Endothelial cell of umbilical vein (primary cell): ENCODE measurements around the gene ALDH2. TPM values are rescaled to one million over a fixed set of nuclear protein-coding genes. Genes with fewer than 3 reads are reported as not detected.
"Not testable (repeated sequence)": the region's sequence is repeated elsewhere in the genome, so short reads cannot be mapped to it uniquely, and the experiment has no call there.

ENCODE experiments used
- BruUV-seq: library from RNA; stranded (reverse); fragments of 400-500 nt; replicated peaks from 2 replicates; lab custom pipeline; 2021; lab: Mats Ljungman, UMichigan
- CTCF ChIA-PET: fragments of 300-600, 350-600 bp; sonication (Branson Sonifier 250); formaldehyde crosslinking; loops from one replicate; lab custom pipeline; 2021; ENCODE audit warnings: antibody characterized with exemption, inconsistent platforms; lab: Charles Lee
- POLR2A ChIA-PET: fragments of 300-600, 350-600 bp; sonication (Branson Sonifier 250); formaldehyde crosslinking; loops from one replicate; lab custom pipeline; 2021; ENCODE audit warnings: antibody characterized with exemption, inconsistent platforms; lab: Charles Lee
- DNase-seq: peaks from one replicate; pipeline ENCODE4 v3.0.0-alpha.2; 2011; ENCODE audit warnings: low read depth, low spot score
- FAIRE-seq: peaks from 2 replicates; lab custom pipeline; 2011; peaks lifted over from hg19 to GRCh38; lab: Jason Lieb, UNC
- H2AFZ ChIP-seq: 2 replicates; pipeline ENCODE4 v1.6.0; 2012; ENCODE audit warnings: low read depth, low read length, control low read depth, inconsistent platforms
- H3K27ac ChIP-seq: 2 replicates; pipeline ENCODE4 v1.5.1; 2011; ENCODE audit warnings: low read depth, mild to moderate bottlenecking, control low read depth, low read length, moderate library complexity; ENCODE audit not compliant: insufficient read depth
- H3K27me3 ChIP-seq, 2 experiments: 2 replicates each; pipeline versions ENCODE4 v1.6.0 to v1.6.1; 2011; ENCODE audit warnings: low read length in 2 of 2, mixed read lengths in 1 of 2; ENCODE audit not compliant: control insufficient read depth in 2 of 2, insufficient read depth in 2 of 2
- H3K36me3 ChIP-seq, 2 experiments: 2 replicates in 1 of 2; 3 replicates in 1 of 2; pipeline ENCODE4 v1.5.1; 2011; ENCODE audit warnings: low read length in 2 of 2, mild to moderate bottlenecking in 1 of 2, moderate library complexity in 1 of 2; ENCODE audit not compliant: control insufficient read depth in 2 of 2, insufficient read depth in 2 of 2; ENCODE audit errors: extremely low read depth in 1 of 2
- H3K4me1 ChIP-seq: 3 replicates; pipeline ENCODE4 v1.5.1; 2011; ENCODE audit warnings: mild to moderate bottlenecking, low read length; ENCODE audit not compliant: control insufficient read depth, insufficient read depth; ENCODE audit errors: extremely low read depth
- H3K4me2 ChIP-seq: 2 replicates; pipeline ENCODE4 v1.6.1; 2011; ENCODE audit warnings: low read length, control low read depth, mixed read lengths; ENCODE audit not compliant: insufficient read depth
- H3K4me3 ChIP-seq, 3 experiments: fragments of 200-600 bp in 1 of 3; sonication (generic), shearing (Covaris generic) in 1 of 3; replicated peaks in 1 of 3; 2 replicates each; pipeline ENCODE4 v1.5.1; 2011 to 2016; ENCODE audit warnings: control low read depth in 3 of 3, low read length in 3 of 3, mild to moderate bottlenecking in 2 of 3, inconsistent platforms in 1 of 3, low read depth in 1 of 3, moderate library complexity in 1 of 3; ENCODE audit not compliant: insufficient read depth in 1 of 3
- H3K79me2 ChIP-seq: 2 replicates; pipeline ENCODE4 v1.6.0; 2012; ENCODE audit warnings: low read length, inconsistent platforms; ENCODE audit not compliant: control insufficient read depth, insufficient read depth
- H3K9ac ChIP-seq: replicated peaks from 2 replicates; pipeline ENCODE3; 2011; ENCODE audit warnings: low read length, control low read depth; ENCODE audit not compliant: insufficient read depth; ENCODE audit errors: extremely low read depth
- H3K9me1 ChIP-seq: replicated peaks from 3 replicates; pipeline ENCODE4 v1.6.0; 2011; ENCODE audit warnings: mild to moderate bottlenecking, low read length; ENCODE audit not compliant: control insufficient read depth, insufficient read depth; ENCODE audit errors: extremely low read depth
- H3K9me3 ChIP-seq: replicated peaks from 2 replicates; pipeline ENCODE4 v1.5.1; 2012; ENCODE audit warnings: low read length, inconsistent platforms; ENCODE audit not compliant: control insufficient read depth, insufficient read depth
- H4K20me1 ChIP-seq: replicated peaks from 2 replicates; pipeline ENCODE3; 2011; ENCODE audit warnings: mild to moderate bottlenecking, low read length; ENCODE audit not compliant: control insufficient read depth, insufficient read depth; ENCODE audit errors: extremely low read depth
- GATA2 ChIP-seq: IDR thresholded peaks from 2 replicates; pipeline ENCODE4 v1.7.0; 2011; ENCODE audit warnings: low read depth, mild to moderate bottlenecking, moderate library complexity, mixed read lengths, low read length; ENCODE audit not compliant: insufficient read length, insufficient read depth
- JUN ChIP-seq: IDR thresholded peaks from 2 replicates; pipeline ENCODE4 v1.6.1; 2011; ENCODE audit warnings: borderline replicate concordance, low read depth; ENCODE audit not compliant: insufficient read length, insufficient read depth
- MYC ChIP-seq: IDR thresholded peaks from one replicate; pipeline ENCODE4 v1.6.1; 2011; ENCODE audit warnings: mild to moderate bottlenecking, low read depth, low read length
- POLR2A ChIP-seq: IDR thresholded peaks from 2 replicates; pipeline ENCODE4 v1.6.1; 2012; ENCODE audit warnings: low read depth, mild to moderate bottlenecking, control low read depth, low read length
- dilution Hi-C: fragments of 300-500 bp; cut with MboI; formaldehyde crosslinking; loops from one replicate; pipeline ENCODE4 v1.15.0; 2019; ENCODE audit warnings: low sequenced_read_pairs; ENCODE audit not compliant: extremely low pct_ligation_motif_present
- intact Hi-C: fragments of 100-400 bp; cut with micrococcal nuclease; formaldehyde crosslinking; loops from one replicate; pipeline ENCODE4 v1.10.0; 2022
- polyA plus RNA-seq, 4 experiments: library from polyadenylated mRNA; depleted of rRNA in 3 of 4; stranded (reverse) in 3 of 4; unstranded in 1 of 4; fragments of >200 nt; gene quantifications; 2 replicates each; pipeline versions ENCODE4 v1.2.1 to v1.2.3, GENCODE V29; 2011 to 2012; ENCODE audit warnings: missing spikeins in 1 of 4
- total RNA-seq: library from RNA; stranded (reverse); gene quantifications from 2 replicates; pipeline ENCODE4 v1.2.3, GENCODE V29; 2021
- TF ChIP-seq, protein P1 (sequence below), 2 donors: IDR thresholded peaks; 1 replicate in 1 of 2; 2 replicates in 1 of 2; pipeline ENCODE4 v1.5.1; 2011; ENCODE audit warnings: low read length in 2 of 2, mild to moderate bottlenecking in 2 of 2, moderate library complexity in 2 of 2, control low read depth in 1 of 2, inconsistent platforms in 1 of 2, low read depth in 1 of 2; ENCODE audit not compliant: insufficient read depth in 1 of 2; ENCODE audit errors: extremely low read depth in 1 of 2

The ALDH2 gene
- total and polyA plus RNA-seq, 2 donors (not counting 3 experiments of a cell fraction or from before 2014, with no cell fraction given) = 69.5 to 86.5 TPM

DNA sequence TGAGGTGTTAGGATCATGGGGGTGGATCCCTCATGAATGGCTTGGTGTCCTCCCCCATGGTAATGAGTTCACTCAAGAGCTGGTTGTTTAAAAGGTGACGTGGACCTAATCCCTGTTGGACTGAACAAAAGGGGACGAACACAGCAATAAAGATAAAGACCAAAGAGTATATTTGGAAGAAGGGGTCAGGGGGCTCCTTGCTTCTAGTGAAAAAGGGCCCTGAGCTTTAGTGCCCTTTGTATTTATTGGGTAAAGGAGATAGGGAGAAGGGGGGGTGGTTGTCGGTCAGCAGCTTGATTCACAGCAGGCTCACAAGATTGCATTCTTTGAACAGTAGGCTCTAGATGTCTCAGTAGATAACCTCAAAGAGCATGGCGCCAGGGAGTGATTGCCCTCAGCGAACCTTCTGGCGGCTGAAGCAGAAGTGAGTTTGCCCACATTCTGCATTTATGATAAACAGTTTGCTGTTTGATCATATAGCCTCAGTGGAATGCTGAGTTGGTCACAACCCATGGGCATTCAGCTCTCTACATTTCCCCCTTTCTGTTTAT is 49.4 kb downstream of the ALDH2 start:
- H3K9ac ChIP-seq = no peak overlapping the region
- ChIA-PET POLR2A (interaction anchor here (0.6 kb wide), 1 partner anchor 65 kb away, joined by 7 read pairs; no protein-coding TSS in a partner anchor), CTCF (interaction anchor here (1.3 to 5.5 kb wide), 2 partner anchors 61 to 123 kb away, joined by 3 to 262 read pairs; no protein-coding TSS in a partner anchor)
- dilution Hi-C loops (loop anchor here (25.0 kb wide), 1 partner anchor 129 kb away; the partner anchor contains the start of genes ACAD10 and BRAP), intact Hi-C loops (no loop called here)
- DNase-seq (no peak), FAIRE-seq (no peak)
- H3K27me3 ChIP-seq = peaks cover 7 to 9% of the 10 kb centered on the region in 2 experiments
- no peak overlapping the region for H3K27ac ChIP-seq
- H3K4me1 ChIP-seq = no peaks in the 10 kb centered on the region
- no peaks in the 10 kb centered on the region for H3K9me1 ChIP-seq
- BruUV-seq = no TSS peak
- no peaks in the 10 kb centered on the region for H3K79me2 ChIP-seq
- no peaks in the 10 kb centered on the region for H3K9me3 ChIP-seq
- no peak overlapping the region for H3K4me3 ChIP-seq
- no peak overlapping the region for H2AFZ ChIP-seq
- no peaks in the 10 kb centered on the region for H3K36me3 ChIP-seq
- H4K20me1 ChIP-seq = no peaks in the 10 kb centered on the region
- TF ChIP-seq MYC (no peak), POLR2A (no peak), GATA2 (no peak), JUN (no peak)
- TF ChIP-seq, protein P1, sequence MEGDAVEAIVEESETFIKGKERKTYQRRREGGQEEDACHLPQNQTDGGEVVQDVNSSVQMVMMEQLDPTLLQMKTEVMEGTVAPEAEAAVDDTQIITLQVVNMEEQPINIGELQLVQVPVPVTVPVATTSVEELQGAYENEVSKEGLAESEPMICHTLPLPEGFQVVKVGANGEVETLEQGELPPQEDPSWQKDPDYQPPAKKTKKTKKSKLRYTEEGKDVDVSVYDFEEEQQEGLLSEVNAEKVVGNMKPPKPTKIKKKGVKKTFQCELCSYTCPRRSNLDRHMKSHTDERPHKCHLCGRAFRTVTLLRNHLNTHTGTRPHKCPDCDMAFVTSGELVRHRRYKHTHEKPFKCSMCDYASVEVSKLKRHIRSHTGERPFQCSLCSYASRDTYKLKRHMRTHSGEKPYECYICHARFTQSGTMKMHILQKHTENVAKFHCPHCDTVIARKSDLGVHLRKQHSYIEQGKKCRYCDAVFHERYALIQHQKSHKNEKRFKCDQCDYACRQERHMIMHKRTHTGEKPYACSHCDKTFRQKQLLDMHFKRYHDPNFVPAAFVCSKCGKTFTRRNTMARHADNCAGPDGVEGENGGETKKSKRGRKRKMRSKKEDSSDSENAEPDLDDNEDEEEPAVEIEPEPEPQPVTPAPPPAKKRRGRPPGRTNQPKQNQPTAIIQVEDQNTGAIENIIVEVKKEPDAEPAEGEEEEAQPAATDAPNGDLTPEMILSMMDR (IDR thresholded peaks at IDR 0.05; ENCODE audit: extremely low read depth in 1 of 2, insufficient read depth in 1 of 2, low read depth in 1 of 2, low read length in 2 of 2) = no peak
- no peak overlapping the region for H3K4me2 ChIP-seq

- intact Hi-C loops, H3K4me1 ChIP-seq, H3K9me1 ChIP-seq, DNase-seq, H3K9me3 ChIP-seq, H3K9ac ChIP-seq, H4K20me1 ChIP-seq, H3K36me3 ChIP-seq, FAIRE-seq, H2AFZ ChIP-seq, H3K4me3 ChIP-seq, H3K27ac ChIP-seq, H3K4me2 ChIP-seq, POLR2A ChIA-PET, H3K79me2 ChIP-seq, BruUV-seq: not testable (repeated sequence)
- CTCF ChIA-PET = interaction anchor here (5.5 kb wide), 1 partner anchor 62 kb away, joined by 262 read pairs; no protein-coding TSS in a partner anchor
- dilution Hi-C loops = loop anchor here (25.0 kb wide), 1 partner anchor 130 kb away; the partner anchor contains the start of genes ACAD10 and BRAP
- peaks cover 7 to 12% of the 10 kb centered on the region in 2 experiments for H3K27me3 ChIP-seq
Measured at GRCh38 chr12:111816898-111817297, 50.2 kb downstream of the ALDH2 start.
